HepG2 (cell line): Measurements from ENCODE around the gene ZFAND3. TPM values are rescaled to one million over a fixed set of nuclear protein-coding genes. Genes with fewer than 3 reads are reported as not detected.
"Not testable (repeated sequence)": the region's sequence is repeated elsewhere in the genome, so short reads cannot be mapped to it uniquely, and the experiment has no call there.

Experiments used
- ATAC-seq: fragments of 200-7000 bp; cut with Tn5 transposase; 3 replicates; pipeline ENCODE4 v1.9.1; 2020; ENCODE audit warnings: mild to moderate bottlenecking, moderate library complexity
- BruUV-seq: library from RNA; stranded (reverse); fragments of 400-500 nt; replicated peaks from 2 replicates; lab custom pipeline; 2021; lab: Mats Ljungman, UMichigan
- CTCF ChIA-PET: fragments of 300-600 bp; formaldehyde crosslinking; extraction: SDS; loops from one replicate; lab custom pipeline; 2021; ENCODE audit warnings: low total read pairs, inconsistent platforms, low intra/inter-chr PET ratio; lab: Yijun Ruan, JAX
- POLR2A ChIA-PET: fragments of 350-600 bp; sonication (Branson Sonifier 250); formaldehyde crosslinking; loops from one replicate; lab custom pipeline; 2020; ENCODE audit warnings: antibody characterized with exemption, inconsistent platforms; lab: Yijun Ruan, JAX
- DNase-seq: peaks from one replicate; pipeline ENCODE4 v3.0.0-alpha.2; 2015; ENCODE audit warnings: low spot score
- FAIRE-seq: peaks from 3 replicates; lab custom pipeline; 2011; peaks lifted over from hg19 to GRCh38; lab: Jason Lieb, UNC
- H2AFZ ChIP-seq: one replicate; pipeline ENCODE4 v1.6.1; 2011; ENCODE audit warnings: low read length, inconsistent platforms
- H3K27ac ChIP-seq: fragments of 300-600 bp; 3 replicates; pipeline ENCODE4 v1.8.0; 2011; ENCODE audit warnings: mixed run types, mild to moderate bottlenecking, mixed read lengths, low read length, inconsistent platforms; ENCODE audit not compliant: insufficient read depth; ENCODE audit errors: extremely low read length
- H3K27me3 ChIP-seq, 2 experiments: fragments of 200-600 bp in 1 of 2; 2 replicates in 1 of 2; 3 replicates in 1 of 2; pipeline versions ENCODE4 v1.6.0 to v1.8.0; 2011; ENCODE audit warnings: low read length in 2 of 2, mild to moderate bottlenecking in 2 of 2, moderate library complexity in 2 of 2, inconsistent platforms in 1 of 2; ENCODE audit not compliant: insufficient read depth in 2 of 2, control insufficient read depth in 1 of 2
- H3K36me3 ChIP-seq, 2 experiments: fragments of 200-600 bp in 1 of 2; replicated peaks in 1 of 2; 2 replicates in 1 of 2; 3 replicates in 1 of 2; pipeline versions ENCODE4 v1.5.1 to v1.8.0; 2011; ENCODE audit warnings: low read length in 2 of 2, inconsistent platforms in 1 of 2; ENCODE audit not compliant: insufficient read depth in 2 of 2, control insufficient read depth in 1 of 2
- H3K4me1 ChIP-seq: 2 replicates; pipeline ENCODE4 v1.5.1; 2012; ENCODE audit warnings: low read length, inconsistent platforms; ENCODE audit not compliant: insufficient read depth
- H3K4me2 ChIP-seq: 2 replicates; pipeline ENCODE4 v1.6.0; 2011; ENCODE audit warnings: low read depth, low read length, inconsistent platforms
- H3K4me3 ChIP-seq, 3 experiments: fragments of 200-600 bp in 1 of 3; sonication (generic), shearing (Covaris generic) in 1 of 3; replicated peaks in 1 of 3; 2 replicates each; pipeline ENCODE4 v1.5.1; 2011 to 2016; ENCODE audit warnings: low read length in 3 of 3, inconsistent platforms in 2 of 3, low read depth in 2 of 3, mild to moderate bottlenecking in 2 of 3, control low read depth in 1 of 3, mixed read lengths in 1 of 3; ENCODE audit not compliant: insufficient read depth in 1 of 3
- H3K79me2 ChIP-seq: one replicate; pipeline ENCODE4 v1.6.1; 2011; ENCODE audit warnings: low read length, inconsistent platforms; ENCODE audit not compliant: insufficient read depth
- H3K9ac ChIP-seq: 2 replicates; pipeline ENCODE4 v1.6.0; 2011; ENCODE audit warnings: mild to moderate bottlenecking, low read depth, low read length, inconsistent platforms; ENCODE audit not compliant: insufficient read depth
- H3K9me3 ChIP-seq: 2 replicates; pipeline ENCODE4 v1.5.1; 2012; ENCODE audit warnings: mild to moderate bottlenecking, low read length
- H4K20me1 ChIP-seq: 2 replicates; pipeline ENCODE4 v1.6.0; 2011; ENCODE audit warnings: inconsistent platforms, mild to moderate bottlenecking, low read length, moderate library complexity; ENCODE audit not compliant: insufficient read depth
- ARNT2 ChIP-seq: sonication (generic); formaldehyde crosslinking; IDR thresholded peaks from 2 replicates; pipeline ENCODE4 v1.8.0; 2022; ENCODE audit warnings: mild to moderate bottlenecking, low read depth, missing genetic modification reagents, moderate library complexity
- MTF1 ChIP-seq: sonication (generic); formaldehyde crosslinking; IDR thresholded peaks from 2 replicates; pipeline ENCODE4 v1.5.0; 2020; ENCODE audit warnings: missing genetic modification reagents
- NBN ChIP-seq: fragments of 450-650 bp; conservative IDR thresholded peaks from 2 replicates; pipeline ENCODE4 v1.6.1; 2017
- POLR2A ChIP-seq, 2 experiments: IDR thresholded peaks; 2 replicates each; pipeline ENCODE4 v1.6.1; 2011; ENCODE audit warnings: low read depth in 2 of 2, low read length in 2 of 2, mild to moderate bottlenecking in 1 of 2, moderate library complexity in 1 of 2; ENCODE audit not compliant: insufficient read depth in 1 of 2
- XRCC5 ChIP-seq: fragments of 200-400 bp; formaldehyde crosslinking; optimal IDR thresholded peaks from 2 replicates; pipeline ENCODE3; 2017; ENCODE audit warnings: mild to moderate bottlenecking, low read length
- ZNF451 ChIP-seq: sonication (generic); formaldehyde crosslinking; IDR thresholded peaks from 2 replicates; pipeline ENCODE4 v1.5.0; 2020; ENCODE audit warnings: mild to moderate bottlenecking, missing genetic modification reagents
- ZNF768 ChIP-seq: sonication (generic); formaldehyde crosslinking; IDR thresholded peaks from 2 replicates; pipeline ENCODE4 v1.4.0; 2020; ENCODE audit warnings: missing genetic modification reagents
- WGBS: methylation state at CpG from one replicate; pipeline ENCODE4 v1.1.6; 2017; ENCODE audit warnings: low lambda C conversion rate; 5-methylcytosine and 5-hydroxymethylcytosine counted together
- in situ Hi-C: cut with HindIII; loops from 2 replicates; pipeline ENCODE4 v1.10.0; 2017; ENCODE audit warnings: low pct_unique_long_range_greater_than_20kb; ENCODE audit not compliant: extremely low pct_ligation_motif_present
- intact Hi-C: fragments of 100-400 bp; cut with micrococcal nuclease; formaldehyde crosslinking; loops from one replicate; pipeline ENCODE4 v1.10.0; 2022; ENCODE audit not compliant: unreplicated experiment
- polyA plus RNA-seq, 8 experiments: library from polyadenylated mRNA; depleted of rRNA in 3 of 8; stranded (reverse) in 7 of 8; unstranded in 1 of 8; fragments of >200 nt; fragmentation: Illumina TruSeq in 4 of 8; extraction: Trizol in 4 of 8; gene quantifications; 2 replicates each; pipeline versions ENCODE4 v1.2.1 to v1.2.3, GENCODE V29; 2011 to 2016; ENCODE audit warnings: low read depth in 4 of 8, missing spikeins in 1 of 8, mixed read lengths in 1 of 8; ENCODE audit not compliant: insufficient read depth in 1 of 8
- total RNA-seq, 5 experiments: library from RNA; depleted of rRNA; stranded (reverse); fragments of >200 nt; fragmentation: Illumina TruSeq; extraction: Trizol; gene quantifications; 2 replicates each; pipeline ENCODE4 v1.2.3, GENCODE V29; 2016; ENCODE audit warnings: low read depth in 1 of 5
- TF ChIP-seq, protein P1 (sequence below): sonication (generic); formaldehyde crosslinking; IDR thresholded peaks from 2 replicates; pipeline ENCODE4 v1.5.0; 2020; ENCODE audit warnings: missing genetic modification reagents
- TF ChIP-seq, protein P2 (sequence below): sonication (generic); formaldehyde crosslinking; IDR thresholded peaks from 2 replicates; pipeline ENCODE4 v1.4.0; 2020; ENCODE audit warnings: missing genetic modification reagents, borderline replicate concordance
- TF ChIP-seq, protein P3 (sequence below): IDR thresholded peaks from 2 replicates; pipeline ENCODE4 v1.6.1; 2018; ENCODE audit warnings: missing genetic modification reagents, mild to moderate bottlenecking, missing compliant biosample characterization

Gene ZFAND3
- total and polyA plus RNA-seq, 2 of the 13 experiments (the other 11 are each of a cell fraction or from before 2014, with no cell fraction given): 16.4 to 17.1 TPM

DNA sequence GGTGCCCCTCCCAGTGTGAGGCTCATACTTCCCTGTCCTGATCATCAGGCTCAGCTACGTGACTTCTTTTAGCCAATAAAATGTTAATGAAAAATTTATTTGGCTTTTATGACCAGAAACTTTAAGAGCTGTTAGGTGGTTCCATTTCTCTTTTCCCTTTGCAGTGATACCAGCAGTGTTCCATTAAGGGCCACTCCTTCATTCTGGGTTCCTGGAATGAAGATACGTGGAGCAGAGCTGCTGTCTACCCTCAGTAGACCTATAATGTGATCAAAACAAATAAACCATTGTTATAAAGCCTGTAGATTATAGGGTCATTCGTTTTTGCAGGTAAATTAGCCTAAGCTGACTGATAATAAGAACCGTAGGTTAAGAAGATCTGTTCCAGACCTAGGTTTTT is 228.0 kb downstream of the ZFAND3 start (continued):
- TF ChIP-seq, protein P1, sequence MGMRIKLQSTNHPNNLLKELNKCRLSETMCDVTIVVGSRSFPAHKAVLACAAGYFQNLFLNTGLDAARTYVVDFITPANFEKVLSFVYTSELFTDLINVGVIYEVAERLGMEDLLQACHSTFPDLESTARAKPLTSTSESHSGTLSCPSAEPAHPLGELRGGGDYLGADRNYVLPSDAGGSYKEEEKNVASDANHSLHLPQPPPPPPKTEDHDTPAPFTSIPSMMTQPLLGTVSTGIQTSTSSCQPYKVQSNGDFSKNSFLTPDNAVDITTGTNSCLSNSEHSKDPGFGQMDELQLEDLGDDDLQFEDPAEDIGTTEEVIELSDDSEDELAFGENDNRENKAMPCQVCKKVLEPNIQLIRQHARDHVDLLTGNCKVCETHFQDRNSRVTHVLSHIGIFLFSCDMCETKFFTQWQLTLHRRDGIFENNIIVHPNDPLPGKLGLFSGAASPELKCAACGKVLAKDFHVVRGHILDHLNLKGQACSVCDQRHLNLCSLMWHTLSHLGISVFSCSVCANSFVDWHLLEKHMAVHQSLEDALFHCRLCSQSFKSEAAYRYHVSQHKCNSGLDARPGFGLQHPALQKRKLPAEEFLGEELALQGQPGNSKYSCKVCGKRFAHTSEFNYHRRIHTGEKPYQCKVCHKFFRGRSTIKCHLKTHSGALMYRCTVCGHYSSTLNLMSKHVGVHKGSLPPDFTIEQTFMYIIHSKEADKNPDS (CRISPR knock-in tag): no peak
- no peak for TF ChIP-seq POLR2A (IDR thresholded peaks at IDR 0.05; ENCODE audit: insufficient read depth in 1 of 2, low read depth in 2 of 2, low read length in 2 of 2)
- no peak for TF ChIP-seq MTF1 (CRISPR knock-in tag)
- no peak for TF ChIP-seq ZNF451 (CRISPR knock-in tag)
- TF ChIP-seq, protein P2, sequence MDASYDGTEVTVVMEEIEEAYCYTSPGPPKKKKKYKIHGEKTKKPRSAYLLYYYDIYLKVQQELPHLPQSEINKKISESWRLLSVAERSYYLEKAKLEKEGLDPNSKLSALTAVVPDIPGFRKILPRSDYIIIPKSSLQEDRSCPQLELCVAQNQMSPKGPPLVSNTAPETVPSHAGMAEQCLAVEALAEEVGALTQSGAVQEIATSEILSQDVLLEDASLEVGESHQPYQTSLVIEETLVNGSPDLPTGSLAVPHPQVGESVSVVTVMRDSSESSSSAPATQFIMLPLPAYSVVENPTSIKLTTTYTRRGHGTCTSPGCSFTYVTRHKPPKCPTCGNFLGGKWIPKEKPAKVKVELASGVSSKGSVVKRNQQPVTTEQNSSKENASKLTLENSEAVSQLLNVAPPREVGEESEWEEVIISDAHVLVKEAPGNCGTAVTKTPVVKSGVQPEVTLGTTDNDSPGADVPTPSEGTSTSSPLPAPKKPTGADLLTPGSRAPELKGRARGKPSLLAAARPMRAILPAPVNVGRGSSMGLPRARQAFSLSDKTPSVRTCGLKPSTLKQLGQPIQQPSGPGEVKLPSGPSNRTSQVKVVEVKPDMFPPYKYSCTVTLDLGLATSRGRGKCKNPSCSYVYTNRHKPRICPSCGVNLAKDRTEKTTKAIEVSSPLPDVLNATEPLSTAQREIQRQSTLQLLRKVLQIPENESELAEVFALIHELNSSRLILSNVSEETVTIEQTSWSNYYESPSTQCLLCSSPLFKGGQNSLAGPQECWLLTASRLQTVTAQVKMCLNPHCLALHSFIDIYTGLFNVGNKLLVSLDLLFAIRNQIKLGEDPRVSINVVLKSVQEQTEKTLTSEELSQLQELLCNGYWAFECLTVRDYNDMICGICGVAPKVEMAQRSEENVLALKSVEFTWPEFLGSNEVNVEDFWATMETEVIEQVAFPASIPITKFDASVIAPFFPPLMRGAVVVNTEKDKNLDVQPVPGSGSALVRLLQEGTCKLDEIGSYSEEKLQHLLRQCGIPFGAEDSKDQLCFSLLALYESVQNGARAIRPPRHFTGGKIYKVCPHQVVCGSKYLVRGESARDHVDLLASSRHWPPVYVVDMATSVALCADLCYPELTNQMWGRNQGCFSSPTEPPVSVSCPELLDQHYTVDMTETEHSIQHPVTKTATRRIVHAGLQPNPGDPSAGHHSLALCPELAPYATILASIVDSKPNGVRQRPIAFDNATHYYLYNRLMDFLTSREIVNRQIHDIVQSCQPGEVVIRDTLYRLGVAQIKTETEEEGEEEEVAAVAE (CRISPR knock-in tag): no peak
- TF ChIP-seq ARNT2 (CRISPR knock-in tag): no peak
- TF ChIP-seq ZNF768: no peak
- TF ChIP-seq NBN: no peak
- TF ChIP-seq, protein P3, sequence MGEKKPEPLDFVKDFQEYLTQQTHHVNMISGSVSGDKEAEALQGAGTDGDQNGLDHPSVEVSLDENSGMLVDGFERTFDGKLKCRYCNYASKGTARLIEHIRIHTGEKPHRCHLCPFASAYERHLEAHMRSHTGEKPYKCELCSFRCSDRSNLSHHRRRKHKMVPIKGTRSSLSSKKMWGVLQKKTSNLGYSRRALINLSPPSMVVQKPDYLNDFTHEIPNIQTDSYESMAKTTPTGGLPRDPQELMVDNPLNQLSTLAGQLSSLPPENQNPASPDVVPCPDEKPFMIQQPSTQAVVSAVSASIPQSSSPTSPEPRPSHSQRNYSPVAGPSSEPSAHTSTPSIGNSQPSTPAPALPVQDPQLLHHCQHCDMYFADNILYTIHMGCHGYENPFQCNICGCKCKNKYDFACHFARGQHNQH: no peak
- TF ChIP-seq XRCC5: no peak

DNA sequence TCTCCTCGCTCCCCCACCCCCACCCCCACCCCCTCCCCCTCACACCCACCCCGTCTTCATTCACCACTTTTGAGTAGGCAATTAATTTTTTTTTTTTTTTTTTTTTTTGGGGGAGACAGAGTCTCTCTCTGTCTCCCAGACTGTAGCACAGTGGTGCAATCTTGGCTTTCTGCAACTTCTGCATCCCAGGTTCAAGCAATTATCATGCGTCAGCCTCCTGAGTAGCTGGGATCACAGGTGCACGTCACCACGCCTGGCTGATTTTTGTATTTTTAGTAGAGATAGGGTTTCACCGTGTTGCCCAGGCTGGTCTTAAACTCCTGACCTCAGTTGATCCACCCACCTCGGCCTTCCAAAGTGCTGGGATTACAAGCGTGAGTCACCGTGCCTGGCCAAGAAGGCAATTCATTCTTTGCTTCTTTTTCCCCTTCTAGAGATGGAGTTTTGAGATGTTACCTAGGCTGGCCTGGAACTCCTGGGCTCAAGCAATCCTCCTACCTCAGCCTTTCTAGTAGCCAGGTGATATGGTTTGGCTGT is 230.4 kb downstream of the ZFAND3 start:
- in situ Hi-C loops, BruUV-seq, H4K20me1 ChIP-seq, CTCF ChIA-PET, intact Hi-C loops, H3K36me3 ChIP-seq, H3K9me3 ChIP-seq, H3K9ac ChIP-seq, H3K27me3 ChIP-seq, H2AFZ ChIP-seq, H3K4me3 ChIP-seq, DNase-seq, FAIRE-seq, H3K27ac ChIP-seq, H3K4me2 ChIP-seq, POLR2A ChIA-PET, ATAC-seq: not testable (repeated sequence)
- 97% methylated on average over 9 of the region's 9 CpGs for WGBS
- H3K4me1 ChIP-seq: peaks cover 48% of the 10 kb centered on the region
- peaks cover 27% of the 10 kb centered on the region for H3K79me2 ChIP-seq
